NCI-H345 (cell line): Measurements from ENCODE around the gene SIT1.

Experiments
- DNase-seq: peaks from one replicate; lab custom pipeline; 2025; lab: John Stamatoyannopoulos, UW

Gene SIT1

GRCh38 chr9:35650341-35651158 is at the start of gene SIT1:
TSS of gene SIT1 (minus strand) at chr9:35650931. CDS start at chr9:35650853, 78 bp downstream.
- no peak for DNase-seq

GRCh38 chr9:35700031-35700430 is 49.3 kb upstream of the SIT1 start:
- no peak for DNase-seq

- no peak for DNase-seq
Measured at GRCh38 chr9:35698231-35698630, 47.5 kb upstream of the SIT1 start.

- no peak for DNase-seq
Measured at GRCh38 chr9:35697486-35697885, 46.8 kb upstream of the SIT1 start.

GRCh38 chr9:35696520-35697215 is 45.9 kb upstream of the SIT1 start:
- peak; percentile 39 for DNase-seq

- no peak for DNase-seq
Measured at GRCh38 chr9:35695943-35696401, 45.2 kb upstream of the SIT1 start.

GRCh38 chr9:35691757-35692301 is 41.1 kb upstream of the SIT1 start:
- no peak for DNase-seq

- DNase-seq: no peak
Measured at GRCh38 chr9:35691334-35691650, 40.6 kb upstream of the SIT1 start.

GRCh38 chr9:35690614-35691333 is 40.0 kb upstream of the SIT1 start:
- DNase-seq: peak; percentile 37

GRCh38 chr9:35690294-35690613 is 39.5 kb upstream of the SIT1 start:
- DNase-seq: no peak

GRCh38 chr9:35689542-35690293 is 39.0 kb upstream of the SIT1 start, which contains the start of gene TPM2:
TSS of gene TPM2 (minus strand) at chr9:35689925. CDS start at chr9:35689817, 108 bp downstream.
- DNase-seq: no peak

GRCh38 chr9:35688558-35689541 is 38.1 kb upstream of the SIT1 start:
- DNase-seq: no peak

- DNase-seq: no peak
Measured at GRCh38 chr9:35687972-35688557, 37.3 kb upstream of the SIT1 start.

- DNase-seq: no peak
Measured at GRCh38 chr9:35687306-35687705, 36.6 kb upstream of the SIT1 start.

- no peak for DNase-seq
Measured at GRCh38 chr9:35686222-35687203, 35.8 kb upstream of the SIT1 start.

- no peak for DNase-seq
Measured at GRCh38 chr9:35685506-35685905, 34.8 kb upstream of the SIT1 start.

- DNase-seq: no peak
Measured at GRCh38 chr9:35684921-35685320, 34.2 kb upstream of the SIT1 start.

- no peak for DNase-seq
Measured at GRCh38 chr9:35683323-35683722, 32.6 kb upstream of the SIT1 start.
